Spleen (tissue), 11 donors: ENCODE results near the gene SYNGR4. TPM values are rescaled to one million over a fixed set of nuclear protein-coding genes. Genes with fewer than 3 reads are reported as not detected.
"Not testable (repeated sequence)": the region's sequence is repeated elsewhere in the genome, so short reads cannot be mapped to it uniquely, and the experiment has no call there.

Source experiments
- DNase-seq: peaks from one replicate; pipeline ENCODE4 v3.0.0-alpha.2; 2020
- H3K27ac ChIP-seq, 8 donors: fragments of 200-600 bp; sonication (generic) in 7 of 8; 1 replicate in 4 of 8; 2 replicates in 4 of 8; pipeline versions ENCODE4 v1.5.0 to v1.8.0; 2016 to 2021; ENCODE audit warnings: inconsistent platforms in 4 of 8, mild to moderate bottlenecking in 4 of 8, moderate library complexity in 1 of 8
- H3K27me3 ChIP-seq, 7 donors: fragments of 200-600 bp; sonication (generic) in 6 of 7; replicated peaks in 1 of 7; 1 replicate in 4 of 7; 2 replicates in 3 of 7; pipeline versions ENCODE4 v1.5.0 to v1.8.0; 2016 to 2021; ENCODE audit warnings: inconsistent platforms in 3 of 7, mild to moderate bottlenecking in 1 of 7
- H3K36me3 ChIP-seq, 6 donors: fragments of 200-600 bp; sonication (generic) in 5 of 6; 1 replicate in 4 of 6; 2 replicates in 2 of 6; pipeline versions ENCODE4 v1.5.0 to v1.8.0; 2016 to 2021; ENCODE audit warnings: inconsistent platforms in 2 of 6
- H3K4me1 ChIP-seq, 6 donors: fragments of 200-600 bp; sonication (generic) in 5 of 6; 1 replicate in 3 of 6; 2 replicates in 3 of 6; pipeline versions ENCODE4 v1.5.0 to v1.8.0; 2016 to 2021; ENCODE audit warnings: inconsistent platforms in 3 of 6
- H3K4me3 ChIP-seq, 8 donors: fragments of 200-600 bp; sonication (generic) in 7 of 8; 1 replicate in 4 of 8; 2 replicates in 4 of 8; pipeline versions ENCODE4 v1.5.0 to v1.8.0; 2016 to 2021; ENCODE audit warnings: inconsistent platforms in 4 of 8, mild to moderate bottlenecking in 4 of 8, moderate library complexity in 2 of 8
- H3K9me3 ChIP-seq, 8 donors: fragments of 200-600 bp; sonication (generic) in 7 of 8; 1 replicate in 4 of 8; 2 replicates in 4 of 8; pipeline versions ENCODE4 v1.5.0 to v1.8.0; 2016 to 2021; ENCODE audit warnings: inconsistent platforms in 4 of 8
- POLR2A ChIP-seq, 3 donors: fragments of 450-650 bp; IDR thresholded peaks; one replicate each; pipeline ENCODE4 v1.5.1; 2017; ENCODE audit warnings: antibody characterized with exemption in 3 of 3, mild to moderate bottlenecking in 1 of 3
- POLR2AphosphoS5 ChIP-seq, 3 donors: sonication (generic); formaldehyde crosslinking; IDR thresholded peaks; one replicate each; pipeline ENCODE4 v1.5.1; 2017; ENCODE audit warnings: antibody characterized with exemption in 3 of 3
- WGBS, 5 donors: extraction: QIAGEN DNeasy Blood & Tissue Kit in 3 of 5; methylation state at CpG; one replicate each; pipeline versions ENCODE4 v1.1.5 to v1.1.7; 2013 to 2018; 5-methylcytosine and 5-hydroxymethylcytosine counted together
- intact Hi-C: fragments of 100-400 bp; cut with DNase I; formaldehyde crosslinking; loops from one replicate; pipeline ENCODE4 v1.15.0; 2023; ENCODE audit warnings: low total_unique reads
- polyA plus RNA-seq, 3 donors: library from polyadenylated mRNA; stranded (reverse); fragments of 200-250 nt; gene quantifications; one replicate each; pipeline ENCODE4 v1.2.1, GENCODE V29; 2013
- total RNA-seq, 7 donors: library from RNA; depleted of rRNA in 3 of 7; stranded (reverse); fragments of >200 nt in 3 of 7; fragmentation: NEBNext Ultra II Directional in 4 of 7; extraction: Animal tissue kit (Norgen Biotek cat#: 25700) in 4 of 7; gene quantifications; one replicate each; pipeline versions ENCODE4 v1.1.0 to v1.2.1, GENCODE V29; 2016 to 2021
- TF ChIP-seq, protein P1 (sequence below), 11 experiments: fragments of 200-600 bp in 7 of 11; fragments of 450-650 bp in 4 of 11; sonication (generic) in 4 of 11; IDR thresholded peaks in 8 of 11; conservative IDR thresholded peaks in 3 of 11; 1 replicate in 7 of 11; 2 replicates in 4 of 11; pipeline versions ENCODE4 v1.4.0 to v1.8.0; 2016 to 2021; ENCODE audit warnings: antibody characterized with exemption in 11 of 11, inconsistent platforms in 4 of 11, mild to moderate bottlenecking in 1 of 11
- donor health status: healthy with polysubstance abuse.
- donor health status: DM: no; HTN: no; CAD: no; lungs with moderate emphysema.
- donor health status: DM: no; HTN: no; CAD: no.
- donor health status: Bipolar disorder and iron deficiency.
- donor health status: healthy.
- donor health status: DM: no; HTN: no; CAD: no.
- donor health status: DM: yes; HTN: yes; CAD: no.

The SYNGR4 gene
- total and polyA plus RNA-seq, 10 donors: 0.09 TPM; not detected in 9

GRCh38 chr19:48391100-48392005 is 27.2 kb downstream of the SYNGR4 start, which contains the start of gene KDELR1:
TSS of gene KDELR1 (minus strand) at chr19:48391551. CDS start at chr19:48391358, 193 bp downstream.
- Histone ChIP-seq H3K9me3 (no peaks in the 10 kb centered on the region), H3K27me3 (peaks cover 7 to 42% (median 38%) of the 10 kb centered on the region in 7 donors), H3K36me3 (peaks cover 0 to 32% (median 27%) of the 10 kb centered on the region in 6 donors), H3K27ac (peak within 1 kb of the TSS; percentile 78 to 93 (median 88)), H3K4me3 (peak within 1 kb of the TSS; percentile 68 to 98 (median 87)), H3K4me1 (peaks cover 2 to 64% (median 37%) of the 10 kb centered on the region in 6 donors)
- DNase-seq: peak; percentile 93
- TF ChIP-seq, protein P1, sequence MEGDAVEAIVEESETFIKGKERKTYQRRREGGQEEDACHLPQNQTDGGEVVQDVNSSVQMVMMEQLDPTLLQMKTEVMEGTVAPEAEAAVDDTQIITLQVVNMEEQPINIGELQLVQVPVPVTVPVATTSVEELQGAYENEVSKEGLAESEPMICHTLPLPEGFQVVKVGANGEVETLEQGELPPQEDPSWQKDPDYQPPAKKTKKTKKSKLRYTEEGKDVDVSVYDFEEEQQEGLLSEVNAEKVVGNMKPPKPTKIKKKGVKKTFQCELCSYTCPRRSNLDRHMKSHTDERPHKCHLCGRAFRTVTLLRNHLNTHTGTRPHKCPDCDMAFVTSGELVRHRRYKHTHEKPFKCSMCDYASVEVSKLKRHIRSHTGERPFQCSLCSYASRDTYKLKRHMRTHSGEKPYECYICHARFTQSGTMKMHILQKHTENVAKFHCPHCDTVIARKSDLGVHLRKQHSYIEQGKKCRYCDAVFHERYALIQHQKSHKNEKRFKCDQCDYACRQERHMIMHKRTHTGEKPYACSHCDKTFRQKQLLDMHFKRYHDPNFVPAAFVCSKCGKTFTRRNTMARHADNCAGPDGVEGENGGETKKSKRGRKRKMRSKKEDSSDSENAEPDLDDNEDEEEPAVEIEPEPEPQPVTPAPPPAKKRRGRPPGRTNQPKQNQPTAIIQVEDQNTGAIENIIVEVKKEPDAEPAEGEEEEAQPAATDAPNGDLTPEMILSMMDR (IDR thresholded peaks at IDR 0.05 in 8 of 11, conservative IDR thresholded peaks at IDR 0.05 in 3 of 11): peak; percentile 61 to 99 (median 92)
- peak; percentile 79 to 83 (median 80) for TF ChIP-seq POLR2AphosphoS5 (IDR thresholded peaks at IDR 0.05)
- TF ChIP-seq POLR2A (IDR thresholded peaks at IDR 0.05): no peak
- WGBS, 5 donors: 2 to 6% (median 3%) methylated on average over 25 to 42 of the region's 42 CpGs
- intact Hi-C loops: no loop called here

DNA sequence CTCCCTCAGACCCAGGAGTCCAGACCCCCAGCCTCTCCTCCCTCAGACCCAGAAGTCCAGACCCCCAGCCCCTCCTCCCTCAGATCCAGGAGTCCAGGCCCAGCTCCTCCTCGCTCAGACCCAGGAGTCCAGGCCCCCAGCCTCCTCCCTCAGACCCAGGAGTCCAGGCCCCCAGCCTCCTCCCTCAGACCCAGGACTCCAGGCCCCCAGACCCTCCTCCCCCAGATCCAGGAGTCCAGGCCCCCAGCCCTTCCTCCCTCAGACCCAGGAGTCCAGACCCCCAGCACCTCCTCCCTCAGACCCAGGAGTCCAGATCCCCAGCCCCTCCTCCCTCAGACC is 27.8 kb downstream of the SYNGR4 start:
- Histone ChIP-seq H3K27me3 (peaks cover 7 to 48% (median 45%) of the 10 kb centered on the region in 7 donors), H3K36me3 (peaks cover 0 to 26% (median 20%) of the 10 kb centered on the region in 6 donors), H3K4me1 (peaks cover 2 to 70% (median 37%) of the 10 kb centered on the region in 6 donors), H3K27ac (peak overlapping the region in 2 of 8 donors; percentile 91 to 93)
- WGBS, 5 donors: 13 to 75% (median 51%) methylated on average over 1 of the region's 1 CpG; no CpG with 5 or more reads in 1 of the 5 donors
- intact Hi-C loops, H3K9me3 ChIP-seq, H3K4me3 ChIP-seq, DNase-seq: not testable (repeated sequence)

- no peak overlapping the region for H3K27ac ChIP-seq
- 78 to 85% (median 82%) methylated on average over 5 to 15 of the region's 15 CpGs for WGBS, 5 donors
- peaks cover 0 to 16% (median 10%) of the 10 kb centered on the region in 6 donors for H3K36me3 ChIP-seq
- H3K4me1 ChIP-seq: peaks cover 7 to 80% (median 46%) of the 10 kb centered on the region in 6 donors
- peaks cover 7 to 59% (median 48%) of the 10 kb centered on the region in 7 donors for H3K27me3 ChIP-seq
- no peak for DNase-seq
- intact Hi-C loops: no loop called here
- no peaks in the 10 kb centered on the region for H3K9me3 ChIP-seq
- TF ChIP-seq, protein P1 (IDR thresholded peaks at IDR 0.05 in 8 of 11, conservative IDR thresholded peaks at IDR 0.05 in 3 of 11): no peak
- TF ChIP-seq POLR2AphosphoS5 (IDR thresholded peaks at IDR 0.05): no peak
- TF ChIP-seq POLR2A (IDR thresholded peaks at IDR 0.05): no peak
- peak overlapping the region in 1 of 8 donors; percentile 50 for H3K4me3 ChIP-seq
Measured at GRCh38 chr19:48392860-48393558, 28.8 kb downstream of the SYNGR4 start.

- H3K9me3 ChIP-seq: no peaks in the 10 kb centered on the region
- H3K4me3 ChIP-seq: peak within 1 kb of the TSS in 1 of 8 donors; percentile 50
- WGBS, 5 donors: 1 to 5% (median 3%) methylated on average over 13 to 40 of the region's 40 CpGs
- TF ChIP-seq, protein P1 (IDR thresholded peaks at IDR 0.05 in 8 of 11, conservative IDR thresholded peaks at IDR 0.05 in 3 of 11): no peak
- TF ChIP-seq POLR2AphosphoS5 (IDR thresholded peaks at IDR 0.05): peak in 1 of 3 donors; percentile 22
- H3K36me3 ChIP-seq: peaks cover 0 to 9% (median 4%) of the 10 kb centered on the region in 6 donors
- intact Hi-C loops: no loop called here
- H3K27ac ChIP-seq: no peak within 1 kb of the TSS
- H3K4me1 ChIP-seq: peaks cover 8 to 81% (median 48%) of the 10 kb centered on the region in 6 donors
- H3K27me3 ChIP-seq: peaks cover 7 to 64% (median 48%) of the 10 kb centered on the region in 7 donors
- DNase-seq: no peak
Measured at GRCh38 chr19:48393559-48394330, 29.6 kb downstream of the SYNGR4 start, which contains the start of gene GRIN2D. TSS of gene GRIN2D (plus strand) at chr19:48393668. CDS start at chr19:48398393, 4,725 bp downstream.
